ENCODE measurements around the gene SLC27A3.
A peak's percentile ranks its signal among the peaks of the same experiment; 100 is the strongest.
"Not testable (repeated sequence)": the region's sequence is repeated elsewhere in the genome, so short reads cannot be mapped to it uniquely, and the experiment has no call there.

Gene SLC27A3

DNA sequence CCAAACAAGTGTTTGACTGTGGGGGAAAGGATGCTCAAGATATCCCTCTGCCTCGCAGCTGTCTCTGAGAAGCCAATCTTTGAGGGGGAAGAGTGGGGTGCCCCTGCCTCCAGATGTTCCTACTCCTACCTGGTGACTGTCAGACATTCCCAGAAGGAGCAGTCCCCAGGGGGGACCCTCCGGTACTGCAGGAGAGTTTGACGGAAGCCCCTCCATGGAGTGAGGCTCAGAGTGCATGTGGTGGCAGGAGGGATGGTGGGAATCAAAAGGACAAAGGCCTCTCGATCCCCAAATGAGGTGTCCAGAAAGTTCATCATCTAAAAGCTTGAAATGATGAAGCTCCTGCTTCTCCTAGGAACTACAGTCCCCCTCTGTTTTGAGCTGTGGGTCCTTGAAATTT lies 5.3 kb downstream of the SLC27A3 start:
- DNase-seq (ENCODE audit: low spot score), result no peak

DNA sequence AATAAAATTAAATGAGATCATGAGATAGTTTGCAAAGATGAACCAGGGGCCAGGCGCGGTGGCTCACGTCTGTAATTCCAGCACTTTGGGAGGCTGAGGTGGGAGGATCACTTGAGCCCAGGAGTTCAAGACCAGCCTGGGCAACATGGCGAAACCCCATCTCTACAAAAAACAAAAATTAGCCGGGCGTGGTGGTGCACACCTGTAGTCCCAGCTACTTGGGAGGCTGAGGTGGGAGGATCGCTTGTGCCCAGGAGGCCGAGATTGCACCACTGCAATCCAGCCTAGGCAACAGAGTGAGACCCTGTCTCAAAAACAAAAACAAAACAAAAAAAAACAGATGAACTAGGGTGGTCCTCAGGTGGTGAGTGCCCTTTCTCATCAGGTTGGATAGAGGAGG lies 7.4 kb downstream of the SLC27A3 start:
- DNase-seq (ENCODE audit: low spot score), result not testable (repeated sequence)

DNA sequence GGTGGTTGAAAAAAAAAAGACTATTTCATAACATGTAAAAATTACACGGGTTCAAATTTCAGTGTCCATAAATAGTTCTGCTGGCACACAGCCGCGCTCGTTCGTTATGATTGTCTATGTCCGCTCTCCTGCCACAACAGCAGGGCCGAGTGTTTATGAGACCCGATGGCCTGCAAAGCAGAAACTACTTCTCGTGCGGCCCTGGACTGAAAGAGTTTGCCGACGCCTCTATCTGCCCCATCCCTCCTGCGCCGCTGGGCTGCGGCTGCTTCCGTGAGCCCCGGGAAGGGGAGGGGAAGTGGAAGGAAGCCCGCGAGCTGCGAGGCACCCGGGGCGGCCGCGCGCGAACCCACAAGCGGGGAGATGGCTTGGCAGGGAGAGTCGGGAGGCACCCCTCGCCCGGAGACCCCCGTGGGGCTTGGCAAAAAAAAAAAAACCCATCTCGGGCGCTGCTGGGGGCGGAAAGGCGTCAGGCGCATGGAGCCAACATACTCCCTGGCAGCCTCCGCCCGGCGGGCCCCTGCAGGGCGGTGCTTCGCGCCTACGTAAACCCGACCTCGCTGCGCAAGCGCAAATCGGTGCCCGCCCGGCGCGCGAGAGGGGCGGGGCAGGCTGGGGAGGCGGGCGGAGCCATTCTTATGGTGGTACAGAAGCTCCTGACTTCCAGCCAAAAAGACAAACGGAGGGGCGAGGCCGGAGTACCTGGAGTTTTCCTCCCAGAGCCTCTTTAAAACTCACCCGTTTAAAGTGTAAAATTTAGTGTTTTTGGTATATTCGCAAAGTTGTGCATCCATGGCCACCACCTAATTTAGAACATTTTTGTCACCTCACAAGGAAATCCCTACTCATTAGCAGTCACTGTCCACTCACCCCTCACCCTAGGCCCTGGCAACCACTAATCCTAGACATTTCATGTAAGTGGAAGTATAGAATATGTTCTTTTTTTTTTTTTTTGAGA lies 8.3 kb downstream of the SLC27A3 start:
- peak; percentile 93 for DNase-seq (ENCODE audit: low spot score)

DNA sequence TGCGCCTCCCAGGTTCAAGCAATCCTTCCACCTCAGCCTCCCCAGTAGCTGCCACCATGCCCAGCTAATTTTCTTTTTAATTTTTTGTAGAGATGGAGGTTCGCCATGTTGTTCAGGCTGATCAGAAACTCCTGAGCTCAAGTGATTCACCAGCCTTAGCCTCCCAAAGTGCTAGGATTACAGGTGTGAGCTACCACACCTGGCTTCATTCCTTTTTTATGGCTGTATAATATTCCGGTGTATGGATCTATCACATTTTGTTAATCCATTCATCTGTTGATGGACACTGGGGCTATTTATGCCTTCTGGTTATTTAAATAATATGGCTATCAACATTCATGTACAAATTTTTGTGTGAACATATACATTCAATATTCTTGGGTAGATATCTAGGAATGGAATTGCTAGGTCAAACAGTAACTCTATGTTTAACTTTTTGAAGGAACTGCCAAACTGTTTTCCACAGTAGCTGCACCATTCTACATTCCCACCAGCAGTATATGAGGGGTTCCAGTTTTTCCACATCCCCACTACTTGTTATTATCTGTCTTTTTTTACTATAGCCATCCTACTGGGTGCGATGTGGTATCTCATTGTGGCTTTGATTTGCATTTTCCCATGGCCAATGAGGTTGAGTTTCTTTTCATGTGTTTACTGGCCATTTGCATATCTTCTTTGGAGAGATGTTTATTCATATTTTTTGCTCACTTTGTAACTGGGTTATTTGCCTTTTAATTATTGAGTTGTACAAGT lies 11.0 kb downstream of the SLC27A3 start:
- DNase-seq (ENCODE audit: low spot score), result no peak

DNA sequence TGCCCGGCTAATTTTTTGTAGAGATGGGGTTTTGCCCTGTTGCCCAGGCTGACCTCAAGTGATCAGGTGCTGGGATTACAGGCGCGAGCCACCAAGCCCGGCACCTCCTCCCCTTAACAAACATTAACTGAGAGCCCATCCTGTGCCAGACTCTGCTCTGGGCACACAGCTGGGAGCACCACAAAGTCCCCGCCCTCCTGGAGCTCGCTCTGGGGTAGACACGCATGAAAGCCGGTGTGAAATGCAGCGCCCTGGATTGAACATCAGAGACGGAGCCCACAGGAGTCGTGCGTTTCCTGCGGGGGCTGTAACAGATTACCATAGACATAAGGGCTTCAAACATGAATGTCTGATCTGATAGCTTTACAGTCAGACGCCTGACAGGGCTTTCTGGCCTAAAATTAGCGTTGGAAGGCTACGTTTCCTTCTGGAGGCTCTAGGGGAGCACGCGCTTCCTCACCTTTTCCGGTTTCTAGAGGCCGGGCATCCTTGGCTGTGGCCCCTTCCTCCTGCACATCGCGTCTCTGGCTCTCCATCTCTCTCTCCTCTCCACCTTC lies 14.3 kb downstream of the SLC27A3 start:
- peak; percentile 14 for DNase-seq (ENCODE audit: low spot score)

DNA sequence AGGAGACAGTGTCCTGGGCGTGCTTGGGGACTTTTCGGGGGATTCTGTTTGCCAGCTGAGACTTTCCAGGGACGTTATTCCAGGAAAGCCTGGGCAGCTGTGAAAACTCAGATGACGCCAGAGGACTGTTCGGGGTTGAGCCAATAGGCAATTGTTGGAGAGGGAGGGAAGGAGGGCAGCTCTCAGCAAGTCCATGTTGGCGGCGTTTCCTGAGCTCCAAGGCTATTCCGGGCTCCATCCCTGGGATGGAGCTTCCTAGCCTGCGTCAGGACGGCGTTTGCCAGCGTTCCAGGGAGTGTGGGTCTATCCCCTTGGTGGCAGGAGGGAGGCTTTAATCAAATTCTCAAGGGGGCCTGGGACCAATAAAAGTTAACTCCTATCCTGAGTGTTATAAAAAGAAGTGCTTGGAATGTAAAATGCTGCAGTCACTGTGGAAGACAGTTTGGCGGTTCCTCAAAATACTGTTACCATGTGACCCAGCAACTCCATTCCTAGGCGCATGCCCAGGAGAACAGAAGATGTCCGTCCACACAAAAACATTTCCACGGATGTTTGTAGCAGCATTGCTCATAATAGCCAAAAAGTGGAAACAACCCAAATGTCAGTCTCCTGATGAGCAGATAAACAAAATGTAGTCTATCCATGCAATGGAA lies 15.2 kb downstream of the SLC27A3 start:
- peak; percentile 84 for DNase-seq (ENCODE audit: low spot score)

DNA sequence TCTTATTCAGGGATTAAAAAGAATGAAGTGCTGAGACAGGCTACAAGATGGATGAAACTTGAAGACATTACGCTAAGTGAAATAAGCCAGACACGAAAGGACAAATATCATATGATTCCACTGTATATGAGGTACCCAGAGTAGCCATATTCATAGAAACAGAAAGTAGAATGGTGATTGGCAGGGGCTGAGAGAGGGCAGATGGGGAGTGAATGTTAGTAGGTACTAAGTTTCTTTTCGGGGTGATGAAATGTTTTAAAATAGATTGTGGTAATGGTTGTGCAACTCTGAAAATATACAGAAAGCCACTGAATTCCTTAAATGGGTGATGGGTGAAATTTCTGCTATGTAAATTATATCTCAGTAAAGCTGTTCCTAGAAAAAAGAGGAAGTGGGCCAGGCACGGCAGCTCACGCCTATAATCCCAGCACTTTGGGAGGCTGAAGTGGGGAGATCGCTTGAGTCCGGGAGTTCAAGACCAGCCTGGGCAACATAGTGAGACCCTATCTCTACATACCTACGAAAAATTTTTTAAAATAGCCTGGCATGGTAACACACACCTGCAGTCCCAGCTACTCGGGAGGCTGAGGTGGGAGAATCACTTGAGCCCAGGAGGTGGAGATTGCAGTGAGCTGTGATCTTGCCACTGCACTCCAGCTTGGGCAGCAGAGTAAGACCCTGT lies 15.9 kb downstream of the SLC27A3 start:
- peak; percentile 53 for DNase-seq (ENCODE audit: low spot score)

DNA sequence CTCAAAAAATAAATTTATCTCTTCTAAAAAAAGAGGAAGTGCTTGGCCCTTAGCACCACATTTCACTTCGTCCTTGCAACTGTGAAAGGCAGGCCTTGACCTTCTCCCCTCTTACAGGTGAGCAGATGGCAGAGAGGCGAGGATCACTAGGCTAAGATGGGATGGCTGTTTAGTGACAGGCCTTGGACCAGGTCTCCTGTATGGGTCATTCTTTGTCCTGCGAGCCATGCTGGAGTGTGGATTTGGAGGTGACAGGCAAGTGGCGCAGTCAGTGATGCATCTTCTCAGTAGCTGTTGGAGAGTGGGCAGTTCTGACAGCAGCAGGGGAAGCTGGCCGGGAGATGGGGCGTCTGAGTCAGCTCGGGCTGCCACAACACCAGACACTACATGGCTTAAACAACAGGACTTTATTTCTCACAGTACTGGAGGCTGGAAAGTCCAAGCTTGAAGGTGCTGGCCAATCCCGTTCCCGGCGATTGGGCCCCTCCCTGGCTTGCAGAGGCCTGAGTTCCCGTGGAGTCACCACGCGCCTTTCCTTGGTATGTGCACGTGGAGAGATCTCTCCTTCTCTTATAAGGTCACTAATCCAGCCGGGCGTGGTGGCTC lies 16.5 kb downstream of the SLC27A3 start:
- peak; percentile 6 for DNase-seq (ENCODE audit: low spot score)

DNA sequence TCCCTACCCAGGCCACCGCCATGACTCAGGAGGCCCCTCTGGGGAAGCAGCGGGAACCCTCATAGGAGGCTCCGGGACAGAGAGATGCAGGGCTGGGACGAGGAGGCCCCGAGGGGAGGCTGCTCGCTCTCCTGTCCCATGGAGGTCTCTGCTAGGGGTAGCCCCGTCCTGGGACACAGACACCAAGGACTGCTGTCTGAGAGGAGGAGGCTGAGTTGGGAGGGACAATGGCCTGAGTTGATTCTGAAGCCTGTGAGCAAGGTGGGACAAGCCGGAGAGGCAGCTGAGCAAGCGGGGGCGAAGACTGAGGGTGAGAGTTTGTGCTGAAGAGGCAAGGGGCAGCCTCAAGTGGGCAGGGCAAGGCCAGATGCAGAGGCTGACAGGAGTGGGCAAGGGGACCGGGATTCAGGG lies 17.4 kb downstream of the SLC27A3 start:
- peak; percentile 1 for DNase-seq (ENCODE audit: low spot score)

DNA sequence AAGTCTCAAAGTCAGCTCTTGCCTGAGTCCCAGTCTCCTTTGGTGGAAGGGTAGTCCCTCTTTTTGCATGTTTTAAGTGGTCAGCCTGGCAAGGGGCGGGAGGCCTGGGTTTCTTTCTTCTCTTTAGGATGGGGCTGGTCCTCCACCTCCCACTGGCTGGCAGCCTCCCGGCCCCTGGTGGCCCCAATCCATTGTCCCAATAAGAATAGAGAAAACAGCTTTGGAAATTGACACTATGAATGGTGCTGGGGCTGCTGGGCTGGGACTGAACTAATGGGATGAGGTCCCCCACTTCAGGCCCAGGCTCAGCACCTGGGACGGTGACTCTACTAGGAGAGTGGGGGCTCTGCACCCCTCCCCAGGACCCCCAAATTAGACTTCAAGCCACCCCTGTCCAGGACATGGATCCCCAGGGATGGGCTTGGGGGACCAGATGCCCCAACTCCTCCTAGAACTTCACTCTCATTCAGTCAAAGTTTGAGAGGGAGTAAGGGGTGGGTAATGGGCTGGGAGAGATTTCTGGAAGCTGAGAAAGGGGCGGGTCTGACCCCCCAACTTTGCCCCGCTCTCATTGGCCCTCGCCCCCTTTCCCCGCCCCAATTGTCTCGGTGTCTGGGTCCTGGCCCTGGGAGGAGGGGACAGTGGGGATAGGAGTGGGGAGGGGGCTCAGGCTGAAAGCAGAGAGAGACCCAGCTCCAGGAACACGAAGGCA lies 18.2 kb downstream of the SLC27A3 start:
- DNase-seq (ENCODE audit: low spot score), result no peak

DNA sequence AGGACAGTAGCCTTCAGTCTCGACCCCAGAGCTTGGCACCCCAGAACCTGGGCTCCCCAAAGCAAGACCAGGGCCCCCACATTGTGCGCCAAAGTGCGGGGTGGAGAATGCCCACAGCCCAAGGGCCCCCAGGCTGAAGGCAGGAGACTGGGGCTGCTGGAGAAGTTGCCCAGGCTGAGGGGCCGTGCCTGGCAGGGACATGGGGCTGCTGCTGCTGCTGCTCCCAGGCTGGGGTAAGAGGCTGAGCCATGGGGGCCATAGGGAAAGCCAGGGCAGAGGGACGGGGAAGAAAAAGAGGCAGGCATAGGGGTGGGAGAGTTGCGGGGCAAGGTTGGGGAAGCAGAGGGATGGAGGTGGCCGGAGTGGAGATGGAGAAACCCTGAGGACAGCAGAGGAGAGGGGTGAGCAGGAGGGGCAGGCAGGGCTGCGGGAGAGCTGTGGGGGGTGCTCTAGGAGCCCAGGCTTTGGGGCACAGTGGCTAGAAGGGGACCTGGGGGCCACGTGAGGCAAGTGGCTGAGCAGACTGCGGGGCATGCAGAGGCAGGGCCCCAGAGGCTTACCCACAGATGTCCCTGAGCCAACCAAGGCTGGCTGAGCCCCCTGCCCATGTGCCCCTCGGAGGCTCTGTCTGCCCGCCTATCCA lies 18.9 kb downstream of the SLC27A3 start:
- DNase-seq (ENCODE audit: low spot score), result no peak

DNA sequence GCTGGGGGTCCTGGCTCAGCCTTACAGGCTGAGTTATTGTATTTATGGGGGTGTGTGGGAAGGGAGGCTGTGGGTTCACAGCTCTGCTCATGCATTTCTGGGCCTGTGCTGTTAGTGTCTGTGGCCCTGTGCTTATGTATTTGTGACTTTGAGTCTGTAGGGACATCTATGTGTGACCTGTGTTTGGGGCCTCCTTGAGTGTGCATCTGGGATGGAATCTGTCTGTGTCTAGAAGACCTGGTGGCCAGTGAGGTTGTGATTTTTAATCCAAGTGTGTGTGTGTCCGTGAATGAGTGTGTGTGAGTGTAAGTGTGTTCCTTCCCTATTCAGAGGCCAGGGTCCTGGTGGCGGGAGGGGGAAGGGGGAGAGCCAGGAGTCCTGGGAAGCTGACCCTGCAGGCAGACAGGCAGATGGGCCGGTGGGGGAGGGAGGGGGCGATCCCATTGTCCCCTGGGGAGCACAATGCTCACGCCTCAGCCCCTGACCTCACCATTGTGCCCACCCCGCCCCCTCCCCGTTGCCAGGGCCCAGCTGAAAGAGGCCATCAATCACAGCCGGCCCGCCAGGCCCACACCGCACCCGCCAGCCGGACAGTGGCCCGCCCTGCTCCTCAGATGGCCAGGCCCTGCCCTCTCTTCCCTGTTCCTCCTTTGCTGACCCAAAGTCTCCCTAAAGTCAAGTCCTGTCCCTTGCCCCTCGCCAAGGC lies 19.6 kb downstream of the SLC27A3 start:
- DNase-seq (ENCODE audit: low spot score), result no peak

DNA sequence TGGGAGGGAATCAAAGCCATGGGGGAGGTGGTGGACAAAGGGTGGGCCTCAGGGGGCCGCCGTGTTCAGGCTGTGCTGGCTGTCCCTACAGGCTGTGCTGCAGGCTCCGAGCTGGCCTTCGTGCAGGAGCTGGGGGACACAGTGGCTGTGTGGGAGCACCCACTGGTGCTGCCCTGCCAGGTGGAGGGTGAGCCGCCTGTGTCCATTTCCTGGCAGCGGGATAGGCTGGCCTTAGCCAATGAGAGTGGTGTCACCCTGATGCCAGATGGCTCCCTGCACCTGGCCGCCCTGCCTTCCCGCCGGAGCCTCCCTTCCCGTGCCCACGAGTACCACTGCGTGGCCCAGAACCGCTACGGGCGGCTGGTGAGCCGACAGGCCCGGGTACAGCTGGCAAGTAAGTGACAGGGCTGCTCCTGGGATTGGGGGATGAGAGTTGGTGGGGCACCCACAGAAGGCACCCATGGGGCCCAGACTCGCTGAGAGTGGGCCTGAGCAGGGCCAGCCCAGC lies 20.2 kb downstream of the SLC27A3 start:
- no peak for DNase-seq (ENCODE audit: low spot score)

DNA sequence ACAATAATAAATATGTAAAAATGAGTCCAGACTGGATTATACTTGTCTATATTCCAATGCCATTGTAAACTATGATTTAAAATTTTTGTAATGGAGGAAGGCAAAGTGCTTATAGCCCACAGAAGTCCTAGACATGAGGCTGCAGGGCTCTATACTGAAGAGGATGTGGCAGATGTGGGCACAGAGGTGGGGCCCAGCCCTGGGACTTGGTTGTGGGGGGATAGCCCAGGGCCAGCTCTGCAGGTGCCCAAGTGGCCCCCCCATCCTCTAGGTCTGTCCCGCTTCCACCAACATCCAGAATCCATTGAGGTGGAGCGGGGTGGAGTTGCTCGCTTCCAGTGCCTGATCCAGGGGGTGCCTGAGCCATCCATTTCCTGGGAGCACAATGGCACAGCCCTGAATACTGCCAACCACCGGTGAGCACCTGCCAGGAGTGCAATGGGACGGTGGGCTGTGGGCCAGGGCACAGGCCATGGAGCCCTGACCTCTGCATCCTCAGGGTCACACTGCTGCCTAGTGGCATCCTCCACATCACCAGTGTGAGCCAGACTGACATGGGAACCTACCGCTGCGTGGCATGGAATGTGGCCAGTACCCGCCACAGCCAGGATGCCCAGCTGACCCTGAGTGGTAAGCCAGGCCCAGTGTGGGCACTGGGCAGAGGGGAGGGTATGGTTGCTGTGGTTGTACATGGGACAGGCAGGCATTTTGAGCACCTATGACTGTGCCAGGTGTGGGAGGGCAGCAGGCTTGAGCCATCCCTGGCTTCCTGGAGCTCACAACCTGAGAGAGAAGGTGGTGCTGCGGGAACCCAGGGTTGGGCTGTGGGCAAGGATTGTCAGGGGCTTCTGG lies 21.0 kb downstream of the SLC27A3 start:
- DNase-seq (ENCODE audit: low spot score), result no peak

DNA sequence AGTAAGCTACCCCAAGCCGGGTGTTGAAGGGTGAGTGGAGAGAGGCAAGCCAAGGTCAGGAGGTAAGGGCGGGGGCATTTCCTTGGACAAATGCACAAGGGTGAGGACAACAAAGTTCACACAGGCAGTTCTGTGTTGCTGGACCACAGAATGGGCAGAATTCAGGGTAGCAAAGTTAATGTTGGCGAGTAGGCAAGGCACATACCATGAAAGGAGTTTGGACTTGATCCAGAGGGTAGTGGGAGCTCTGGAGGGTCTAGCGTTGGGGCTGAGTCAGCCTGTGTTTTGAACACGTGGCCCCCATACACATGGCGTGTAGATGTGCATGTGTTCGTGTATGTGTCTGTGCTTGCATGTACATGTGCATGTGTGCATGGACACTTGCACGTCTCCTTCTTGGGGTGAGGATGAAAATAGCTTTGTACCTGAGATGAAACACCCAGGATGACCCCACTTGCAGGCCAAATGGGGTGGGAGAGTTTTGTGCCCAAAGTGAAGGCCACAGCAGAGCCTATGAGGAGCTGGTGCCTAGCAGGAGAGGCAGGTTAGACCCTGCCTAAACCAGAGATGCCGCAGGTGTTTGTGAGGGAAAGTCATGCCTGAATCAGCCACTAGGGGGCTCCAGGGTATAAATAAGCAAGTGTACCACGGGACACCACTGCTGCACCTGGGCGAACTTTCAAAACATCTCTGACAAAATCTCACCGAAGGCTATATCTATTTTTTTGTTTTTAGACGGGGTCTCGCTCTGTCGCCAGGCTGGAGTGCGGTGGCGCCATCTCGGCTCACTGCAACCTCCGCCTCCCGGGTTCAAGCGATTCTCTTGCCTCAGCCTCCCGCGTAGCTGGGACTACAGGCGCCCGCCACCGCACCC lies 21.8 kb downstream of the SLC27A3 start:
- peak; percentile 70 for DNase-seq (ENCODE audit: low spot score)

DNA sequence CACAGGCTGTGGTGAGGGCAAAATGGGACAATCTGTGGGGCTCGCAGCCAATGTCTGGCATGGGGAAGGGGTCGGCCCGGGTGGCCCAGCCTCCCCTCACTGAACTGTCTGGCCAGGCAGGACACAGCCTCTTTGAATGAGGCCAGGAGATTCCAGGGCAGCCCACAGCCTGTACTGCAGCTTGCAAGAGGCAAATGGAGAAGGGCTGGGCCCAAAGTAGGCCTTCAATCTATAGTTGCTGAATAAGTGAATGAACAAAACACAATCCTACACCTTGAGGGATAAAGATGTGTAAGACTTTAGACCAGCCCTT lies 23.2 kb downstream of the SLC27A3 start:
- DNase-seq (ENCODE audit: low spot score), result no peak

DNA sequence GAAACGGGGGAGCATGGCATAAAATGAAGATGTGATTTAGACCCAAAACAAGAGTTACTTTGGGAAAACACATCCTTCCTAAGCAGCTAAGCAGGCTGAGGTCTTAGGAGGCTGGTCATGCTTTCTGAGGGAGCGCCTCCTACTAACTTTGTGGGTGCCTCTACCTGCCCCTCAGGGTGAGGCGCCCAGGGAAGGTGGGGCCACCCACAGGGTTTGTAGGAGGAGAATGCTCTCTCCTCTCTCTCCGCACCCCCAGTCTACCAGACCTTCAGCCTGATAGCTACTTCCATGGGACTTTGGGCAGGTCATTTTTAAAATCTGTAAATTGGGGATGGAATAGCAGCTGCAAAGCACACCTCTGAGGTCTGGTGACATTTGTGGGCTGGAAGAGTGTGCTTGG lies 23.8 kb downstream of the SLC27A3 start:
- no peak for DNase-seq (ENCODE audit: low spot score)

All from Ammon's horn (tissue), 1 donor.